ENCODE data around the gene TBC1D3C. TPM values are rescaled to one million over a fixed set of nuclear protein-coding genes. Genes with fewer than 3 reads are reported as not detected.
"Not testable (repeated sequence)": the region's sequence is repeated elsewhere in the genome, so short reads cannot be mapped to it uniquely, and the experiment has no call there.

Gene TBC1D3C
- total RNA-seq (2021; ENCODE audit: unreplicated experiment) = not detected
- 1.3 TPM for polyA plus RNA-seq (2012; ENCODE audit: insufficient read length)
- not detected for Bru-seq, nascent RNA
- BruChase-seq, experiment 1, labeled RNA remaining after a 2-hour chase = percentile 7 among the genes with signal in this experiment
- BruChase-seq, experiment 2, labeled RNA remaining after a 6-hour chase = not detected
- long read RNA-seq, partial matches to known transcripts = 0 of 1 reads
- long read RNA-seq, other reads (novel, unspliced or antisense) = 1 of 1 reads

- POLR2A ChIA-PET; in situ Hi-C loops (cut with HindIII; ENCODE audit: low pct_unique_long_range_greater_than_20kb, low sequenced_read_pairs); ATAC-seq: not testable (repeated sequence)
Observed at GRCh38 chr17:38068534-38068933, at the start of gene TBC1D3C. Gene TBC1D3C (minus strand): TSS chr17:38068634. CDS start chr17:38067066, 1,568 bp downstream.

DNA sequence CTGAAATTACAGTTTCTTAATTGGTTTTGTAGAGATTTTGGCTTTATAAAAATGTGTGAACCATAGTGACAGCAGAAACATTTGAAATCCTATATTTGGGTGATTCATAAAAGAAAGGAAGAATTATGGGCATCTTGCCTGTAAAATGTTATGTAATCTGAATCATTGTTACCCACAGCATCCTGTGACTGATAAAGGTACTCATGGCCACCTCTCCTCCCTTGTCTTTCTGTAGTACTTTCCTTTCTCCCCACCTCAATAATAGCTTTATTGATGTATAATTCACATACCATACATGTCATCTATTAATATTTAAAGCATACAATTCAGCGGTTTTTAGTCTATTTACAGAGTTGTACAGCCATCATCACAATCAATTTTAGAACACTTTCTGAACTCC lies 30.8 kb upstream of the TBC1D3C start:
- ATAC-seq; H3K9me3 ChIP-seq (ENCODE audit: control insufficient read depth, insufficient read depth, low read depth, low read length); H3K27ac ChIP-seq (ENCODE audit: low read length); H3K4me3 ChIP-seq (ENCODE audit: low read depth in 2 of 2, low read length in 2 of 2); intact Hi-C loops (cut with micrococcal nuclease; ENCODE audit: unreplicated experiment); CTCF ChIA-PET; POLR2A ChIA-PET; BruUV-seq (replicated peaks); H3K27me3 ChIP-seq (ENCODE audit: control insufficient read depth, insufficient read depth, low read length); H3K36me3 ChIP-seq (ENCODE audit: control insufficient read depth, insufficient read depth, low read length); in situ Hi-C loops (cut with HindIII; ENCODE audit: low pct_unique_long_range_greater_than_20kb, low sequenced_read_pairs); H3K4me1 ChIP-seq (ENCODE audit: control insufficient read depth, insufficient read depth, low read length); DNase-seq (ENCODE audit: low read depth, low spot score): not testable (repeated sequence)

More at GRCh38 chr17:38068534-38068933, at the start of gene TBC1D3C:
- H3K4me3 ChIP-seq (ENCODE audit: low read depth in 2 of 2, low read length in 2 of 2); BruUV-seq (replicated peaks); H3K36me3 ChIP-seq (ENCODE audit: control insufficient read depth, insufficient read depth, low read length); H3K9me3 ChIP-seq (ENCODE audit: control insufficient read depth, insufficient read depth, low read depth, low read length); CTCF ChIA-PET; intact Hi-C loops (cut with micrococcal nuclease; ENCODE audit: unreplicated experiment); DNase-seq (ENCODE audit: low read depth, low spot score); H3K4me1 ChIP-seq (ENCODE audit: control insufficient read depth, insufficient read depth, low read length); H3K27ac ChIP-seq (ENCODE audit: low read length); H3K27me3 ChIP-seq (ENCODE audit: control insufficient read depth, insufficient read depth, low read length): not testable (repeated sequence)

DNA sequence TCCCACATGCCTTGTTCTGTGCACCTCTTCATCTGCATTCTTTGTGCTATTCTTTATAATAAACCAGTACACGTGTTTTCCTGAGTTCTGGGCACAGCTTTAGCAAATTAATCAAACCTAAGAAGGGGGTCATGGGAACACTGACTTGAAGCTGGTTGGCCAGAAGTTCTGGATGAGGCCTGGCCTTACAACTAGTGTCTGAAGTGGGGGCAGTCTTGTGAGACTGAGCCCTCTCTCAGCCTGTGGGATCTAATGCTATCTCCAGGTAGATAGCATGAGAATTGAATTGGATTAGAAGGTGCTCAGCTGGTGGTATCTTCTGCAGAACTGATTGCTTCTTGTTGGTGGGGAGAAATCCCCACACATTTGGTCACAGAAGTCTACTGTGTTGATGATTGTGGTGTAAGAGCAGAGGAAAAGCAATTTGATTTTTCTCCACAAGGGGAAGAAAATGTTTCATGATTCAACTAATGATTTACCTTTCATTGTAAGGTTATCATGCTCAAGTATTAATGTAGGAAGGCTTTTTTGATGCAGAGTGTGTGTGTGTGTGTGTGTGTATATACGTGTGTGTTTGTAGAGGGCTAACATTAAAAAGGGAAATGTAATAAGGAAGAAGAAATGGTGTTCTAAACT lies 25.7 kb upstream of the TBC1D3C start:
- BruUV-seq (replicated peaks); H3K4me1 ChIP-seq (ENCODE audit: control insufficient read depth, insufficient read depth, low read length); ATAC-seq: not testable (repeated sequence)

GRCh38 chr17:38088120-38088519 lies 19.7 kb upstream of the TBC1D3C start:
- in situ Hi-C loops (cut with HindIII; ENCODE audit: low pct_unique_long_range_greater_than_20kb, low sequenced_read_pairs); CTCF ChIA-PET: not testable (repeated sequence)

More for the DNA sequence above, 25.7 kb upstream of the TBC1D3C start:
- H3K9me3 ChIP-seq (ENCODE audit: control insufficient read depth, insufficient read depth, low read depth, low read length); H3K4me3 ChIP-seq (ENCODE audit: low read depth in 2 of 2, low read length in 2 of 2); intact Hi-C loops (cut with micrococcal nuclease; ENCODE audit: unreplicated experiment); H3K27me3 ChIP-seq (ENCODE audit: control insufficient read depth, insufficient read depth, low read length); POLR2A ChIA-PET; H3K27ac ChIP-seq (ENCODE audit: low read length); CTCF ChIA-PET; H3K36me3 ChIP-seq (ENCODE audit: control insufficient read depth, insufficient read depth, low read length); in situ Hi-C loops (cut with HindIII; ENCODE audit: low pct_unique_long_range_greater_than_20kb, low sequenced_read_pairs); DNase-seq (ENCODE audit: low read depth, low spot score): not testable (repeated sequence)

DNA sequence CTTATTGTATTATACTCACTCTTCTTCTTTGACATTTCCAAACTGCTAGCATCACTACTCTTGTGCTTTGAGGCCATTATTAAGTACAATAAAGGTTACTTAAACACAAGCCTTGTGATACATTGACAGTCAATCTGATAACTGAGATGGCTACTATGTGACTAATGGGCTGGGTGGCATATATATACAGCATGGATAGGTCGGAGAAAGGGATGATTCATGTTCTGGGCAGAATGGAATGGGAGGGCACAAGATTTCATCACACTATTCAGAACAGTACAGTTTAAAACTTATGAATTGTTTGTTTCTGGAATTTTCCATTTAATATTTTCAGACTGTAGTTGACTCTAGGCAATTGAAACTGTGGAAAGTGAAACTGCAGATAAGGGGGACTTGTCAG lies 18.9 kb upstream of the TBC1D3C start:
- ATAC-seq = peak; percentile 74; the same call in 1 of the 2 replicates
- POLR2A ChIA-PET = not testable (repeated sequence)

More at GRCh38 chr17:38088120-38088519, 19.7 kb upstream of the TBC1D3C start:
- BruUV-seq (replicated peaks); H3K9me3 ChIP-seq (ENCODE audit: control insufficient read depth, insufficient read depth, low read depth, low read length); H3K27ac ChIP-seq (ENCODE audit: low read length); H3K27me3 ChIP-seq (ENCODE audit: control insufficient read depth, insufficient read depth, low read length); DNase-seq (ENCODE audit: low read depth, low spot score); H3K4me1 ChIP-seq (ENCODE audit: control insufficient read depth, insufficient read depth, low read length); H3K36me3 ChIP-seq (ENCODE audit: control insufficient read depth, insufficient read depth, low read length); POLR2A ChIA-PET; H3K4me3 ChIP-seq (ENCODE audit: low read depth in 2 of 2, low read length in 2 of 2); ATAC-seq; intact Hi-C loops (cut with micrococcal nuclease; ENCODE audit: unreplicated experiment): not testable (repeated sequence)

More for the DNA sequence above, 18.9 kb upstream of the TBC1D3C start:
- intact Hi-C loops (cut with micrococcal nuclease; ENCODE audit: unreplicated experiment); H3K9me3 ChIP-seq (ENCODE audit: control insufficient read depth, insufficient read depth, low read depth, low read length); H3K27me3 ChIP-seq (ENCODE audit: control insufficient read depth, insufficient read depth, low read length); BruUV-seq (replicated peaks); DNase-seq (ENCODE audit: low read depth, low spot score); H3K36me3 ChIP-seq (ENCODE audit: control insufficient read depth, insufficient read depth, low read length); H3K4me1 ChIP-seq (ENCODE audit: control insufficient read depth, insufficient read depth, low read length); CTCF ChIA-PET; H3K27ac ChIP-seq (ENCODE audit: low read length); H3K4me3 ChIP-seq (ENCODE audit: low read depth in 2 of 2, low read length in 2 of 2); in situ Hi-C loops (cut with HindIII; ENCODE audit: low pct_unique_long_range_greater_than_20kb, low sequenced_read_pairs): not testable (repeated sequence)

Other genes starting within 250 kb of the TBC1D3C start
- gene TBC1D3K, start 144.2 kb downstream of the TBC1D3C start, total RNA-seq (2021; ENCODE audit: unreplicated experiment) = 1.5 TPM
- gene TBC1D3L, start 79.6 kb downstream of the TBC1D3C start, total RNA-seq (2021; ENCODE audit: unreplicated experiment) = 7.0 TPM
- not detected for gene TBC1D3D, start 64.7 kb downstream of the TBC1D3C start, total RNA-seq (2021; ENCODE audit: unreplicated experiment)
- gene TBC1D3E, start 59.3 kb upstream of the TBC1D3C start, total RNA-seq (2021; ENCODE audit: unreplicated experiment) = not detected
- gene TBC1D3, start 123.9 kb upstream of the TBC1D3C start, total RNA-seq (2021; ENCODE audit: unreplicated experiment) = not detected
- 24.7 TPM for gene MRPL45, start 228.5 kb upstream of the TBC1D3C start, total RNA-seq (2021; ENCODE audit: unreplicated experiment)

All from Panc1 (cell line).